Parathyroid adenoma (tissue), 2 donors: ENCODE results near the gene PHEX.

Experiments
- H2AFZ ChIP-seq: fragments of 300-600 bp; sonication (generic); one replicate; pipeline ENCODE4 v1.7.0; 2017; ENCODE audit warnings: antibody characterized with exemption, mild to moderate bottlenecking
- H3K27ac ChIP-seq: fragments of 300-600 bp; sonication (generic); one replicate; pipeline ENCODE4 v1.7.0; 2017
- H3K27me3 ChIP-seq: fragments of 300-600 bp; sonication (generic); one replicate; pipeline ENCODE4 v1.7.0; 2017; ENCODE audit warnings: low read length; ENCODE audit not compliant: control insufficient read depth, insufficient read depth
- H3K36me3 ChIP-seq: fragments of 300-600 bp; sonication (generic); one replicate; pipeline ENCODE4 v1.7.0; 2017; ENCODE audit warnings: low read length; ENCODE audit not compliant: control insufficient read depth, insufficient read depth
- H3K4me1 ChIP-seq: fragments of 300-600 bp; sonication (generic); one replicate; pipeline ENCODE4 v1.7.0; 2017; ENCODE audit warnings: control low read depth
- H3K4me2 ChIP-seq: fragments of 300-600 bp; sonication (generic); one replicate; pipeline ENCODE4 v1.7.0; 2017; ENCODE audit warnings: low read length
- H3K4me3 ChIP-seq: fragments of 300-600 bp; sonication (generic); one replicate; pipeline ENCODE4 v1.7.0; 2017; ENCODE audit warnings: low read depth, low read length
- H3K79me2 ChIP-seq: fragments of 300-600 bp; sonication (generic); one replicate; pipeline ENCODE4 v1.7.0; 2017; ENCODE audit warnings: control low read depth
- H3K9ac ChIP-seq: fragments of 300-600 bp; sonication (generic); one replicate; pipeline ENCODE4 v1.7.0; 2017; ENCODE audit warnings: mild to moderate bottlenecking
- H3K9me3 ChIP-seq: fragments of 300-600 bp; sonication (generic); one replicate; pipeline ENCODE4 v1.7.0; 2017; ENCODE audit warnings: low read length; ENCODE audit not compliant: control insufficient read depth
- CTCF ChIP-seq: fragments of 300-600 bp; sonication (generic); IDR thresholded peaks from one replicate; pipeline ENCODE4 v1.7.0; 2017; ENCODE audit warnings: antibody characterized with exemption, mild to moderate bottlenecking
- donor health status: primary hyperparathyroidism.

Gene PHEX

GRCh38 chrX:22171287-22172060, 139.3 kb downstream of the PHEX start:
- Histone ChIP-seq H3K9me3 (no peaks in the 10 kb centered on the region), H3K9ac (no peak overlapping the region), H3K4me1 (no peaks in the 10 kb centered on the region), H3K27me3 (no peaks in the 10 kb centered on the region), H2AFZ (no peak overlapping the region), H3K4me2 (no peak overlapping the region), H3K36me3 (no peaks in the 10 kb centered on the region), H3K79me2 (no peaks in the 10 kb centered on the region), H3K27ac (no peak overlapping the region), H3K4me3 (no peak overlapping the region)
- TF ChIP-seq CTCF: no peak

GRCh38 chrX:22173966-22174365, 141.8 kb downstream of the PHEX start:
- no peak overlapping the region for H3K4me3 ChIP-seq
- H3K36me3 ChIP-seq: no peaks in the 10 kb centered on the region
- no peak overlapping the region for H3K4me2 ChIP-seq
- no peak overlapping the region for H3K9ac ChIP-seq
- no peaks in the 10 kb centered on the region for H3K9me3 ChIP-seq
- H3K27me3 ChIP-seq: no peaks in the 10 kb centered on the region
- H3K27ac ChIP-seq: no peak overlapping the region
- no peak for TF ChIP-seq CTCF
- no peak overlapping the region for H2AFZ ChIP-seq
- H3K79me2 ChIP-seq: no peaks in the 10 kb centered on the region
- no peaks in the 10 kb centered on the region for H3K4me1 ChIP-seq

- no peak overlapping the region for H3K4me2 ChIP-seq
- H3K4me1 ChIP-seq: no peaks in the 10 kb centered on the region
- no peaks in the 10 kb centered on the region for H3K79me2 ChIP-seq
- no peaks in the 10 kb centered on the region for H3K27me3 ChIP-seq
- H3K9ac ChIP-seq: no peak overlapping the region
- H3K27ac ChIP-seq: no peak overlapping the region
- no peak overlapping the region for H2AFZ ChIP-seq
- H3K9me3 ChIP-seq: no peaks in the 10 kb centered on the region
- no peak overlapping the region for H3K4me3 ChIP-seq
- no peak for TF ChIP-seq CTCF
- H3K36me3 ChIP-seq: no peaks in the 10 kb centered on the region
Observed at GRCh38 chrX:22177950-22178515, 145.9 kb downstream of the PHEX start.

GRCh38 chrX:22184096-22184495, 152.0 kb downstream of the PHEX start:
- Histone ChIP-seq H3K9ac (no peak overlapping the region), H3K79me2 (no peaks in the 10 kb centered on the region), H3K4me2 (no peak overlapping the region), H3K27ac (no peak overlapping the region), H3K27me3 (no peaks in the 10 kb centered on the region), H3K4me1 (no peaks in the 10 kb centered on the region), H3K36me3 (no peaks in the 10 kb centered on the region), H3K4me3 (no peak overlapping the region), H2AFZ (no peak overlapping the region), H3K9me3 (no peaks in the 10 kb centered on the region)
- no peak for TF ChIP-seq CTCF

GRCh38 chrX:22186165-22186564, 154.0 kb downstream of the PHEX start:
- H3K4me2 ChIP-seq: no peak overlapping the region
- no peaks in the 10 kb centered on the region for H3K27me3 ChIP-seq
- no peak for TF ChIP-seq CTCF
- no peaks in the 10 kb centered on the region for H3K36me3 ChIP-seq
- no peak overlapping the region for H3K4me3 ChIP-seq
- no peaks in the 10 kb centered on the region for H3K79me2 ChIP-seq
- no peak overlapping the region for H3K9ac ChIP-seq
- H3K27ac ChIP-seq: no peak overlapping the region
- no peaks in the 10 kb centered on the region for H3K9me3 ChIP-seq
- no peak overlapping the region for H2AFZ ChIP-seq
- no peaks in the 10 kb centered on the region for H3K4me1 ChIP-seq
